Measurements from ENCODE around the gene FCGR3A.
"Not testable (repeated sequence)": the region's sequence is repeated elsewhere in the genome, so short reads cannot be mapped to it uniquely, and the experiment has no call there.

- not testable (repeated sequence) for TF ChIP-seq EZH2 (IDR thresholded peaks at IDR 0.05; ENCODE audit: borderline replicate concordance, insufficient read depth, low read depth, low read length, poor library complexity, severe bottlenecking); CTCF (IDR thresholded peaks at IDR 0.05)
Measured at GRCh38 chr1:161523817-161524741, 25.5 kb downstream of the FCGR3A start, which contains the start of gene HSPA6.

All from B cell (primary cell).